HG03280 (cell line): ENCODE data around the gene LMNTD1.

ENCODE experiments used
- ATAC-seq: cut with Tn5 transposase; IDR thresholded peaks from one replicate; pipeline ENCODE4 v1.9.1; 2021; ENCODE audit warnings: mild to moderate bottlenecking, moderate library complexity; ENCODE audit not compliant: unreplicated experiment

Gene LMNTD1

GRCh38 chr12:25557830-25558436 lies 4.8 kb upstream of the LMNTD1 start:
- ATAC-seq, result no peak

- no peak for ATAC-seq
These were observed 3.1 kb upstream of the LMNTD1 start for GRCh38 chr12:25556153-25556552.

GRCh38 chr12:25552681-25553080 lies 402 bp downstream of the LMNTD1 start:
- ATAC-seq, result no peak

- ATAC-seq, result no peak
These were observed 2.9 kb downstream of the LMNTD1 start for GRCh38 chr12:25550186-25550585.

GRCh38 chr12:25549120-25549519 lies 4.0 kb downstream of the LMNTD1 start:
- ATAC-seq, result no peak

- ATAC-seq, result no peak
These were observed 6.8 kb downstream of the LMNTD1 start for GRCh38 chr12:25546318-25546717.

GRCh38 chr12:25533150-25533549 lies 19.9 kb downstream of the LMNTD1 start:
- ATAC-seq, result no peak

- no peak for ATAC-seq
These were observed 21.5 kb downstream of the LMNTD1 start for GRCh38 chr12:25531502-25532052.

- no peak for ATAC-seq
These were observed 23.3 kb downstream of the LMNTD1 start for GRCh38 chr12:25529738-25530137.

GRCh38 chr12:25526778-25527177 lies 26.3 kb downstream of the LMNTD1 start:
- ATAC-seq, result no peak

- no peak for ATAC-seq
These were observed 28.7 kb downstream of the LMNTD1 start for GRCh38 chr12:25524366-25524765.

GRCh38 chr12:25521625-25522256 lies 31.3 kb downstream of the LMNTD1 start:
- ATAC-seq, result no peak

- no peak for ATAC-seq
These were observed 34.6 kb downstream of the LMNTD1 start for GRCh38 chr12:25518512-25518911.

- no peak for ATAC-seq
These were observed 48.3 kb downstream of the LMNTD1 start for GRCh38 chr12:25504744-25505143.

GRCh38 chr12:25503666-25504065 lies 49.4 kb downstream of the LMNTD1 start:
- no peak for ATAC-seq

- ATAC-seq, result no peak
These were observed 50.5 kb downstream of the LMNTD1 start for GRCh38 chr12:25502596-25502995.

- ATAC-seq, result no peak
These were observed 51.0 kb downstream of the LMNTD1 start for GRCh38 chr12:25502118-25502517.

GRCh38 chr12:25501549-25501948 lies 51.5 kb downstream of the LMNTD1 start:
- no peak for ATAC-seq

GRCh38 chr12:25500651-25501050 lies 52.4 kb downstream of the LMNTD1 start:
- ATAC-seq, result no peak

- ATAC-seq, result no peak
These were observed 56.1 kb downstream of the LMNTD1 start for GRCh38 chr12:25497021-25497420.

- ATAC-seq, result no peak
These were observed 56.9 kb downstream of the LMNTD1 start for GRCh38 chr12:25496098-25496587.

GRCh38 chr12:25495331-25496097 lies 57.6 kb downstream of the LMNTD1 start:
- ATAC-seq, result no peak
